ENCODE data around the gene CRBN. TPM values are rescaled to one million over a fixed set of nuclear protein-coding genes. Genes with fewer than 3 reads are reported as not detected.

CRBN gene
- total RNA-seq, 2 experiments from 2014 or later = 40.4 to 45.4 TPM

DNA sequence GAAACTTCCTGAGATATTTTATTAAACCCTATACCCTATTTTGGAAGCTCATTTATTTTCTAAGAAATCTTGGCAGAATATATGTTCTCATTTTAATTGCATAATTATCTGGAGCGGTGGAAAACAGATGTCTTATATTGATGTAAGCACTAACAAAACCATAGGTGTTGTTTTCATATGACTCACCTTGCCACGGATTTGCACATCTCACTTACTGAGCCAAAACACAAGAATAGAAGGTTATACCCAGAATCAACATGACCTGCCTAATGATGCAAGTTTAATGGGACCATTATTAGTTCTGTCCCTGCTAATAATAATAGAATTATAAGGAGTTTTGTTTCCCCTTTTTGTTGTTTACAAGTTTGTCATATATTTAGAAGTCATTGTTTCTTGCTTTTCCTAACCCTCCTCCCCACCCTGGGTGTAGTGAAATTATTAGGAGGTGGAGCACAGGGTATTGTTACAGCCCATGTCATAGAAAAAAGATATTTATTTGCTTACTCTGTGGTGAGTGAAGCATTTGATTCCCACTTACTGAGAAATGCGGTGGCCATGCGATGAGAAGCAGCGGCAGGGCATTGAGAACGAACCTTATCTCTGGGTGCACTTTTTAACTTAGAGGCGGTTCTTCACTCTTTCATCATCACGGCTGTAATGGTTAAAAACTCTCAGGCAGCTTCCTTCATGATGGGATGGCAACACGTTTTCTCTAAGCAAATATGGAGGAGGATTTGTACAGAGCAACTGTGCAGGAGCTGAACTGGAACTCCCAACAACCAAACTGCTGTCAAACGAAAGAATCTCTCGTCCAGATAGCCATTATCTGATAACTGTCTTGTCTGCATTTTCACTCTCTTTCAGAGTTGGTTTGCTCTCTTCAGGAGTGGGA is 69.8 kb downstream of the CRBN start:
- Mint-ChIP-seq H3K36me3 (no peaks in the 10 kb centered on the region), H3K4me3 (no peak overlapping the region), H3K4me1 (ENCODE audit: low read depth) (peaks cover 33% of the 10 kb centered on the region), H3K27me3 (peaks cover 4% of the 10 kb centered on the region), H3K9me3 (no peaks in the 10 kb centered on the region), H3K27ac (peak overlapping the region; percentile 73)
- CTCF ChIA-PET = no interaction called here
- intact Hi-C loops (cut with micrococcal nuclease) = loop anchor here (1.0 kb wide), 1 partner anchor 56 kb away; no protein-coding TSS in a partner anchor
- no peak for DNase-seq
- POLR2A ChIA-PET = no interaction called here

DNA sequence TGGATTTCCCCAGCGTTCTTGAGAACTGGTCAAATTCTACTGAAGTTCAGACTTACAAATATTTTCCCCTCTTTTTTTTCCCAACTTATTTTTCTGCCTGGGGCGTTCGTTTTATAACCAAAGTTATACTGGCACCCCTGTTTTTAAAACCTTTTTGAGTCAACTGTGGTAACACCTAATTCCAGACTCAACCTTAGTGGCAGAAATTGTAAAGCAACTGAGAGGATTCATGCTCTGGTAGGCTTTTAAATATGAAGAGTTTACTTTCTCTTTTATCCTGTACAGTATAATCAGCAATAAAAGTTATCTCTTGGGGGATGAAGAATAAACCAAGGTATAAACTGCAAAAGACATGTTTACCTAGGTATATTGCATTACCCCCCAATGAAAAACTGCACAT is 71.6 kb downstream of the CRBN start:
- Mint-ChIP-seq H3K27me3 (peaks cover 4% of the 10 kb centered on the region), H3K27ac (no peak overlapping the region), H3K4me3 (no peak overlapping the region), H3K9me3 (no peaks in the 10 kb centered on the region), H3K4me1 (ENCODE audit: low read depth) (peaks cover 33% of the 10 kb centered on the region), H3K36me3 (no peaks in the 10 kb centered on the region)
- intact Hi-C loops (cut with micrococcal nuclease) = no loop called here
- POLR2A ChIA-PET = no interaction called here
- CTCF ChIA-PET = no interaction called here
- DNase-seq = no peak

DNA sequence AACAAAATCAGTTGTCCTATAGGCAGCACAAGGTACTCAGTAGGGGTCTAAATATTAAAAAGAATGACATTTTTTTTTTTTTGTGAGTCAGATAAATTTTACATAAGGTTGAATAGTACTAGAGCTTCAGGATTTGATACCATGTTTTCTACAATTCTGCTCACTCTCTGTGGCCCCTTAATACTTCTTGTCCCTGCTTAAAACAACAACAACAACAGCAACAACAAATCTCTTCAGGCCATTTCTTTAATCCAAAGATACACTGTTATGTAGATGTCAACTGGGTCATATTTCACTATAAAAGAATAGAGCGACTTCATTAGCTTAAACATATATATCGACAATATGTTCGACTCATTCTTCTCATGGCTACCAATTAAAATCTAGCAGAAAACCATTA is 72.3 kb downstream of the CRBN start:
- Mint-ChIP-seq H3K36me3 (no peaks in the 10 kb centered on the region), H3K9me3 (no peaks in the 10 kb centered on the region), H3K27ac (peak overlapping the region; percentile 68), H3K4me1 (ENCODE audit: low read depth) (peaks cover 33% of the 10 kb centered on the region), H3K4me3 (no peak overlapping the region), H3K27me3 (peaks cover 4% of the 10 kb centered on the region)
- ChIA-PET POLR2A (interaction anchor here (0.7 kb wide), 1 partner anchor 327 kb away, joined by 5 read pairs; no protein-coding TSS in a partner anchor), CTCF (interaction anchor here (0.8 kb wide), 1 partner anchor 40 kb away, joined by 3 read pairs; no protein-coding TSS in a partner anchor)
- intact Hi-C loops (cut with micrococcal nuclease) = no loop called here
- DNase-seq = no peak

DNA sequence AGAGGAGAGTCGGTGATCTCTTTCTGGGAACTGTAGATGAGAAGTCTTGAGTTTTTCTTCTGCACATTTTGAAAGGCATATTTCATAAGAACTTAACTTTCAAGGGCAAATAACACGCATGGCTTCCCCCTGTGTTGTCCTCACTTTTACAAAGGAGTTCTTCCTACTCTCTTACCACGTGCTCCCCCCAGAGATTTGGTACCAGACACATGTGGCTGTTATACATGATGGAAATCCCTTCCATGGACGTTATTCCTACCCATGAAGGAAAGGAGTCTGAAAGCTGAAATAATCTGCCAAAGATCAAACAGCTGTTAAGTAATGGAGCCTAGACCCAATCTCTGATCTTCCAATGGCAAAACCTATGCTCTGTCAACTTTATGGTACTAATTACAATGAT is 73.7 kb downstream of the CRBN start:
- ChIA-PET POLR2A (no interaction called here), CTCF (no interaction called here)
- no peak for DNase-seq
- Mint-ChIP-seq H3K4me3 (no peak overlapping the region), H3K27ac (no peak overlapping the region), H3K36me3 (no peaks in the 10 kb centered on the region), H3K27me3 (peaks cover 4% of the 10 kb centered on the region), H3K4me1 (ENCODE audit: low read depth) (peaks cover 35% of the 10 kb centered on the region), H3K9me3 (no peaks in the 10 kb centered on the region)
- intact Hi-C loops (cut with micrococcal nuclease) = no loop called here

DNA sequence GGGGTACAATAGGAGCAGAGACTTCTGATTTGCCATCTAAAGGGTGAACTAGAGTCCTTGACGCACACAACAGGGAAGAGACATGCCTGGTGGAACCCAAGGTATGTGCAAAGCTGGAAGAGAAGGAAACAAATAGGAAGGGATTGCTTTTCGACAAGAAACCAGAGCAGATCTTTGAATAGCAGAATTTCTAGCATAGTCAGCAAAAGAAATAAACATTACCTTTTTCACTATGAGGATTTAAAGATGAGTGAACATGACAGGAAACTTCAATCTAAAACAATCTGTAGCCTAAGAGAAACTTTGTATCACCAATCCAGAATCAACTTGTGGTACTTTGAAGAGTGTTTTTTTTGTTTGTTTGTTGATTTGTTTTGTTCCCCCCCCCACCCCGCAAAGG is 74.2 kb downstream of the CRBN start:
- intact Hi-C loops (cut with micrococcal nuclease) = no loop called here
- Mint-ChIP-seq H3K36me3 (no peaks in the 10 kb centered on the region), H3K27me3 (peaks cover 4% of the 10 kb centered on the region), H3K9me3 (no peaks in the 10 kb centered on the region), H3K4me1 (ENCODE audit: low read depth) (peaks cover 29% of the 10 kb centered on the region), H3K27ac (no peak overlapping the region), H3K4me3 (no peak overlapping the region)
- ChIA-PET CTCF (no interaction called here), POLR2A (no interaction called here)
- no peak for DNase-seq

DNA sequence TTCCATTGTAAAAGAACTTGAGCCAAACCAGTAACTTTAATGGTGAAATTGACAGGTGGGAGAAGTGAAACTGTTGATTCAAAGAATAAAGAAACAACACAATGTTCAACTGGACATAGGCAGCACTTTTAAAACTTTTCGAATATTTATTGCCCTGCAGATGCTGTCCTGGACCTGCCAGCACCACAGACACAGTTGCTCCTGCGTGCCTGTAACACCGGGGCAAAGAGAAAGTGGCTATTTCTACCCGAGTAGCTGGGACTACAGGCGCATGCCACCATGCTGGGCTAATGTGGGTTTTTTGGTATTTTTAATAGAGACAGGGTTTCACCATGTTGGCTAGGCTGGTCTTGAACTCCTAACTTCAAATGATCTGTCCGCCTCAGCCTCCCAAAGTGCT is 76.7 kb downstream of the CRBN start:
- no peak for DNase-seq
- intact Hi-C loops (cut with micrococcal nuclease) = no loop called here
- Mint-ChIP-seq H3K9me3 (no peaks in the 10 kb centered on the region), H3K27me3 (peaks cover 4% of the 10 kb centered on the region), H3K27ac (no peak overlapping the region), H3K36me3 (no peaks in the 10 kb centered on the region), H3K4me3 (no peak overlapping the region), H3K4me1 (ENCODE audit: low read depth) (peaks cover 14% of the 10 kb centered on the region)
- ChIA-PET POLR2A (no interaction called here), CTCF (no interaction called here)

DNA sequence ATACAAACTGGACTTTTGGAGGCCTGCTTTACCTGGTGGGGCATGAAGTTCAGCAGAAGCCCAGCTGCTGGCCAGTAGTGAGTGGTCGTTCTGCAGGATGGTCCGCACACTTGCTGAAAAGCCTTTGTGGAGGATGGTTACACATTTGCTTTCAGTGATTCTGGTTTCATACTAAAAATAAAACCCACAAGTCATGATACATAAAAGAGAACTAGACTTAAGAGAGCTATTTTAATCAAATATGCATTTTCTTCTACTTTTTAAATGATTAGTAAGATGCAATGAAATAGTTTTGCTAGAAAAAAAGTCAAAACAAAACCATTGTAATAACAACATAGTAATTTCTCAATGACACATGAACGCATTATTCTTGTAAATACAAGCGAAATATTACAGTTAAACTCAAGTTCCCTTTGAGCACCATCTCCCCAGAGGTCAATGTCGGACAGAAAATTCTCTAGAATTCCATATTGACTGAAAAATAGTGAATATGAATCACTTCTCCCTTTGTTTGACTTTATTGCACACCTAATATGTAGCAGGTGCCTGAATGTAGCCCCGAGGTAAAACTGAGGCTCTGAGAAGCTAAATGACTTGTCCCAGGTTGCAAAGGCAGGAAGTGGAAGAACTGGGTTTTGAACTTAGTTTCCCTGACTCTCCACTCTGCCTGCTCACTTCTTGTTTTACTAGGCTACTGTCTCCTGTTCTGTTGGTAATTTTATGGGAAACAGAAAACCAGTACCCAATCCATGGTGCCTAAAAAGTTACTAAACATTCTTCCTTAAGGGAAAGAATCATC is 77.6 kb downstream of the CRBN start:
- no peak overlapping the region for H3K27ac Mint-ChIP-seq
- intact Hi-C loops (cut with micrococcal nuclease) = no loop called here
- POLR2A ChIA-PET = no interaction called here
- CTCF ChIA-PET = no interaction called here
- no peak for DNase-seq
- H3K36me3 Mint-ChIP-seq = no peaks in the 10 kb centered on the region
- no peak overlapping the region for H3K4me3 Mint-ChIP-seq
- peaks cover 4% of the 10 kb centered on the region for H3K27me3 Mint-ChIP-seq
- H3K4me1 Mint-ChIP-seq (ENCODE audit: low read depth) = peaks cover 7% of the 10 kb centered on the region
- no peaks in the 10 kb centered on the region for H3K9me3 Mint-ChIP-seq

Other genes with a start within 250 kb of the CRBN start
- gene IL5RA, start 69.3 kb downstream of the CRBN start, total RNA-seq = under 1 TPM; 0.15 to 0.74 TPM
- gene TRNT1, start 52.8 kb downstream of the CRBN start, total RNA-seq = 10 to 100 TPM; 51.5 to 53.6 TPM

All from activated CD4-positive, alpha-beta memory T cell treated with anti-CD3 and anti-CD28 coated beads for 36 hours (primary cell).